ENCODE results near the gene RSPH6A. TPM values are rescaled to one million over a fixed set of nuclear protein-coding genes. Genes with fewer than 3 reads are reported as not detected.

Gene RSPH6A
- total and polyA plus RNA-seq, 2 of the 13 experiments (the other 11 are each of a cell fraction or from before 2014, with no cell fraction given): 0.07 TPM; not detected in 1

DNA sequence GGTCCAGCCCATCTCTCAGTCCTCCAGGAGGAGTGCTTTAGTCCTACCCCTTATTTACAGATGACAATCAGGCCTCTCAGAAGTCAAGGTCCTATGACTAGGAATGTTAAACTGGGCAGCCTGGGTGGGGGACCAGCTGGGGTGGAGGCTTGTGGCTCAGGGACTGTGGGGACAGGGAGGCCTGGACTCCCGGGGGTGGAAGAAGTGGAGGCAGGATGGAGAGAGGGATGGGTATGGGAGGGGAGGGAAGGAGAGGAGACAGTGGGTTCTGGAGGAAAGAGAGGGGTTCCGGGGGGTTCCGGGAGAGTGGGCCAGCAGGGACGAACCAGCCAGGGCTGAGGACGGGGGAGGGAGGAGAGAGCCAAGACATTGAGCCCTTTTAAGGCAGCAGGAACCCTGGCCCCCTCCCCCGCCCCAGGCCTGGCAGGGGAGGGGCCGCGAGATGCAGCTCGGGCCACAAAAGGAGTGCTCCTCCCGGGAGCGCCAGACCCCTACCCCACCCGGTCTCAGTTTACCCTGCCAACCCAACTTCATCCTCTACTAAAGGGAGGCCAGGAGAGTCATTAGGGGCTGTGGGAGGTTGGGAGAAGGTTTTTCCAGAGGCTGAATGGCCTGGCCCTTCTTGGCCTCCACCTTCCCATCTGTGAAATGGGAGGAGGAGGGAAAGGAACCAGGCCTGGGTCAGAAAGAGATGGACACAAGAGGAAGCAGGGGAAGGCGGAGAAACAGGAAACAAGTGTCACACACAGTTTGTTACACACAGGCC lies 34.5 kb downstream of the RSPH6A start (continued):
- TF ChIP-seq, protein P1, sequence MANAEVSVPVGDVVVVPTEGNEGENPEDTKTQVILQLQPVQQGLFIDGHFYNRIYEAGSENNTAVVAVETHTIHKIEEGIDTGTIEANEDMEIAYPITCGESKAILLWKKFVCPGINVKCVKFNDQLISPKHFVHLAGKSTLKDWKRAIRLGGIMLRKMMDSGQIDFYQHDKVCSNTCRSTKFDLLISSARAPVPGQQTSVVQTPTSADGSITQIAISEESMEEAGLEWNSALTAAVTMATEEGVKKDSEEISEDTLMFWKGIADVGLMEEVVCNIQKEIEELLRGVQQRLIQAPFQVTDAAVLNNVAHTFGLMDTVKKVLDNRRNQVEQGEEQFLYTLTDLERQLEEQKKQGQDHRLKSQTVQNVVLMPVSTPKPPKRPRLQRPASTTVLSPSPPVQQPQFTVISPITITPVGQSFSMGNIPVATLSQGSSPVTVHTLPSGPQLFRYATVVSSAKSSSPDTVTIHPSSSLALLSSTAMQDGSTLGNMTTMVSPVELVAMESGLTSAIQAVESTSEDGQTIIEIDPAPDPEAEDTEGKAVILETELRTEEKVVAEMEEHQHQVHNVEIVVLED (CRISPR knock-in tag; IDR thresholded peaks at IDR 0.05; ENCODE audit: borderline replicate concordance): no peak
- TF ChIP-seq ZFAT (CRISPR knock-in tag; conservative IDR thresholded peaks at IDR 0.05): no peak
- peak; percentile 15 for TF ChIP-seq TEAD3 (CRISPR knock-in tag; optimal IDR thresholded peaks at IDR 0.05; ENCODE audit: borderline replicate concordance)
- TF ChIP-seq, protein P2, sequence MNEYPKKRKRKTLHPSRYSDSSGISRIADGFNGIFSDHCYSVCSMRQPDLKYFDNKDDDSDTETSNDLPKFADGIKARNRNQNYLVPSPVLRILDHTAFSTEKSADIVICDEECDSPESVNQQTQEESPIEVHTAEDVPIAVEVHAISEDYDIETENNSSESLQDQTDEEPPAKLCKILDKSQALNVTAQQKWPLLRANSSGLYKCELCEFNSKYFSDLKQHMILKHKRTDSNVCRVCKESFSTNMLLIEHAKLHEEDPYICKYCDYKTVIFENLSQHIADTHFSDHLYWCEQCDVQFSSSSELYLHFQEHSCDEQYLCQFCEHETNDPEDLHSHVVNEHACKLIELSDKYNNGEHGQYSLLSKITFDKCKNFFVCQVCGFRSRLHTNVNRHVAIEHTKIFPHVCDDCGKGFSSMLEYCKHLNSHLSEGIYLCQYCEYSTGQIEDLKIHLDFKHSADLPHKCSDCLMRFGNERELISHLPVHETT (CRISPR knock-in tag; conservative IDR thresholded peaks at IDR 0.05): no peak
- no peak for TF ChIP-seq RBFOX2 (IDR thresholded peaks at IDR 0.05; ENCODE audit: low read depth, low read length)
- no peak for TF ChIP-seq GFI1 (CRISPR knock-in tag; IDR thresholded peaks at IDR 0.05; ENCODE audit: borderline replicate concordance)
- no peak for TF ChIP-seq ZNF556 (CRISPR knock-in tag; IDR thresholded peaks at IDR 0.05; ENCODE audit: borderline replicate concordance)
- TF ChIP-seq, protein P3, sequence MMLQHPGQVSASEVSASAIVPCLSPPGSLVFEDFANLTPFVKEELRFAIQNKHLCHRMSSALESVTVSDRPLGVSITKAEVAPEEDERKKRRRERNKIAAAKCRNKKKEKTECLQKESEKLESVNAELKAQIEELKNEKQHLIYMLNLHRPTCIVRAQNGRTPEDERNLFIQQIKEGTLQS (CRISPR knock-in tag; IDR thresholded peaks at IDR 0.05): no peak
- TF ChIP-seq GPN1 (CRISPR knock-in tag; IDR thresholded peaks at IDR 0.05; ENCODE audit: borderline replicate concordance): no peak
- no peak for TF ChIP-seq SIX1 (CRISPR knock-in tag; IDR thresholded peaks at IDR 0.05; ENCODE audit: borderline replicate concordance)
- TF ChIP-seq HMG20B (CRISPR knock-in tag; conservative IDR thresholded peaks at IDR 0.05): no peak
- TF ChIP-seq ATAD3A (CRISPR knock-in tag; IDR thresholded peaks at IDR 0.05): no peak
- TF ChIP-seq, protein P4, sequence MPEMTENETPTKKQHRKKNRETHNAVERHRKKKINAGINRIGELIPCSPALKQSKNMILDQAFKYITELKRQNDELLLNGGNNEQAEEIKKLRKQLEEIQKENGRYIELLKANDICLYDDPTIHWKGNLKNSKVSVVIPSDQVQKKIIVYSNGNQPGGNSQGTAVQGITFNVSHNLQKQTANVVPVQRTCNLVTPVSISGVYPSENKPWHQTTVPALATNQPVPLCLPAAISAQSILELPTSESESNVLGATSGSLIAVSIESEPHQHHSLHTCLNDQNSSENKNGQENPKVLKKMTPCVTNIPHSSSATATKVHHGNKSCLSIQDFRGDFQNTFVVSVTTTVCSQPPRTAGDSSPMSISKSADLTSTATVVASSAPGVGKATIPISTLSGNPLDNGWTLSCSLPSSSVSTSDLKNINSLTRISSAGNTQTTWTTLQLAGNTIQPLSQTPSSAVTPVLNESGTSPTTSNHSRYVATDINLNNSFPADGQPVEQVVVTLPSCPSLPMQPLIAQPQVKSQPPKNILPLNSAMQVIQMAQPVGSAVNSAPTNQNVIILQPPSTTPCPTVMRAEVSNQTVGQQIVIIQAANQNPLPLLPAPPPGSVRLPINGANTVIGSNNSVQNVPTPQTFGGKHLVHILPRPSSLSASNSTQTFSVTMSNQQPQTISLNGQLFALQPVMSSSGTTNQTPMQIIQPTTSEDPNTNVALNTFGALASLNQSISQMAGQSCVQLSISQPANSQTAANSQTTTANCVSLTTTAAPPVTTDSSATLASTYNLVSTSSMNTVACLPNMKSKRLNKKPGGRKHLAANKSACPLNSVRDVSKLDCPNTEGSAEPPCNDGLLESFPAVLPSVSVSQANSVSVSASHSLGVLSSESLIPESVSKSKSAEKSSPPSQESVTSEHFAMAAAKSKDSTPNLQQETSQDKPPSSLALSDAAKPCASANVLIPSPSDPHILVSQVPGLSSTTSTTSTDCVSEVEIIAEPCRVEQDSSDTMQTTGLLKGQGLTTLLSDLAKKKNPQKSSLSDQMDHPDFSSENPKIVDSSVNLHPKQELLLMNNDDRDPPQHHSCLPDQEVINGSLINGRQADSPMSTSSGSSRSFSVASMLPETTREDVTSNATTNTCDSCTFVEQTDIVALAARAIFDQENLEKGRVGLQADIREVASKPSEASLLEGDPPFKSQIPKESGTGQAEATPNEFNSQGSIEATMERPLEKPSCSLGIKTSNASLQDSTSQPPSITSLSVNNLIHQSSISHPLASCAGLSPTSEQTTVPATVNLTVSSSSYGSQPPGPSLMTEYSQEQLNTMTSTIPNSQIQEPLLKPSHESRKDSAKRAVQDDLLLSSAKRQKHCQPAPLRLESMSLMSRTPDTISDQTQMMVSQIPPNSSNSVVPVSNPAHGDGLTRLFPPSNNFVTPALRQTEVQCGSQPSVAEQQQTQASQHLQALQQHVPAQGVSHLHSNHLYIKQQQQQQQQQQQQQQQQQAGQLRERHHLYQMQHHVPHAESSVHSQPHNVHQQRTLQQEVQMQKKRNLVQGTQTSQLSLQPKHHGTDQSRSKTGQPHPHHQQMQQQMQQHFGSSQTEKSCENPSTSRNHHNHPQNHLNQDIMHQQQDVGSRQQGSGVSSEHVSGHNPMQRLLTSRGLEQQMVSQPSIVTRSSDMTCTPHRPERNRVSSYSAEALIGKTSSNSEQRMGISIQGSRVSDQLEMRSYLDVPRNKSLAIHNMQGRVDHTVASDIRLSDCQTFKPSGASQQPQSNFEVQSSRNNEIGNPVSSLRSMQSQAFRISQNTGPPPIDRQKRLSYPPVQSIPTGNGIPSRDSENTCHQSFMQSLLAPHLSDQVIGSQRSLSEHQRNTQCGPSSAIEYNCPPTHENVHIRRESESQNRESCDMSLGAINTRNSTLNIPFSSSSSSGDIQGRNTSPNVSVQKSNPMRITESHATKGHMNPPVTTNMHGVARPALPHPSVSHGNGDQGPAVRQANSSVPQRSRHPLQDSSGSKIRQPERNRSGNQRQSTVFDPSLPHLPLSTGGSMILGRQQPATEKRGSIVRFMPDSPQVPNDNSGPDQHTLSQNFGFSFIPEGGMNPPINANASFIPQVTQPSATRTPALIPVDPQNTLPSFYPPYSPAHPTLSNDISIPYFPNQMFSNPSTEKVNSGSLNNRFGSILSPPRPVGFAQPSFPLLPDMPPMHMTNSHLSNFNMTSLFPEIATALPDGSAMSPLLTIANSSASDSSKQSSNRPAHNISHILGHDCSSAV (CRISPR knock-in tag; IDR thresholded peaks at IDR 0.05; ENCODE audit: borderline replicate concordance): no peak
- TF ChIP-seq, protein P5, sequence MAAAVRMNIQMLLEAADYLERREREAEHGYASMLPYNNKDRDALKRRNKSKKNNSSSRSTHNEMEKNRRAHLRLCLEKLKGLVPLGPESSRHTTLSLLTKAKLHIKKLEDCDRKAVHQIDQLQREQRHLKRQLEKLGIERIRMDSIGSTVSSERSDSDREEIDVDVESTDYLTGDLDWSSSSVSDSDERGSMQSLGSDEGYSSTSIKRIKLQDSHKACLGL (CRISPR knock-in tag; IDR thresholded peaks at IDR 0.05): no peak
- TF ChIP-seq ARHGAP35 (CRISPR knock-in tag; IDR thresholded peaks at IDR 0.05; ENCODE audit: borderline replicate concordance): no peak
- TF ChIP-seq HMG20A (CRISPR knock-in tag; IDR thresholded peaks at IDR 0.05; ENCODE audit: borderline replicate concordance): no peak
- no peak for TF ChIP-seq ZNF121 (CRISPR knock-in tag; IDR thresholded peaks at IDR 0.05)
- TF ChIP-seq KAT2B (IDR thresholded peaks at IDR 0.05; ENCODE audit: borderline replicate concordance, low read depth, low read length): no peak

All from HepG2 (cell line).